Measurements from ENCODE around the gene ITGA11. TPM values are rescaled to one million over a fixed set of nuclear protein-coding genes. Genes with fewer than 3 reads are reported as not detected.

The ITGA11 gene
- total and polyA plus RNA-seq, 2 experiments from 2014 or later = 0.03 to 0.40 TPM

GRCh38 chr15:68314563-68314962, 117.4 kb downstream of the ITGA11 start:
- peaks cover 41% of the 10 kb centered on the region for H3K4me1 Mint-ChIP-seq
- no peaks in the 10 kb centered on the region for H3K36me3 ChIP-seq (ENCODE audit: insufficient read depth)
- H3K4me2 ChIP-seq = no peak overlapping the region
- H3K27me3 Mint-ChIP-seq (ENCODE audit: insufficient read depth, low read depth, poor library complexity) = peaks cover 16% of the 10 kb centered on the region
- no peaks in the 10 kb centered on the region for H3K79me2 ChIP-seq (replicated peaks; ENCODE audit: insufficient read depth)
- H3K36me3 Mint-ChIP-seq (ENCODE audit: low read depth) = no peaks in the 10 kb centered on the region
- ATAC-seq (no peak), DNase-seq (ENCODE audit: low spot score) (no peak)
- H3K27ac ChIP-seq (ENCODE audit: low read depth) = no peak overlapping the region
- H3F3A ChIP-seq (replicated peaks; ENCODE audit: low read depth) = 0 out of 2 replicates have a peak, but pooled peaks cover 4% of the 10 kb centered on the region
- H3K9me2 ChIP-seq (ENCODE audit: insufficient read depth) = no peaks in the 10 kb centered on the region
- no peaks in the 10 kb centered on the region for H3K27me3 ChIP-seq (ENCODE audit: insufficient read depth)
- H3K9me3 Mint-ChIP-seq = no peaks in the 10 kb centered on the region
- H3K27ac Mint-ChIP-seq = no peak overlapping the region
- H4K20me1 ChIP-seq (replicated peaks; ENCODE audit: insufficient read depth) = no peaks in the 10 kb centered on the region
- H2AFZ ChIP-seq = no peak overlapping the region
- H3K4me3 Mint-ChIP-seq = no peak overlapping the region
- H3K4me3 ChIP-seq = no peak overlapping the region
- H3K4me1 ChIP-seq (ENCODE audit: insufficient read depth) = peaks cover 18% of the 10 kb centered on the region
- TF ChIP-seq JUNB (IDR thresholded peaks at IDR 0.05; ENCODE audit: unreplicated experiment) (no peak), EZH2phosphoT487 (IDR thresholded peaks at IDR 0.05; ENCODE audit: unreplicated experiment) (no peak), EZH2 (IDR thresholded peaks at IDR 0.05; ENCODE audit: low read depth, unreplicated experiment) (no peak), REST (IDR thresholded peaks at IDR 0.05; ENCODE audit: unreplicated experiment) (no peak), ZNF114 (CRISPR knock-in tag; IDR thresholded peaks at IDR 0.05) (no peak), NANOG (IDR thresholded peaks at IDR 0.05; ENCODE audit: borderline replicate concordance) (no peak), ZNF331 (CRISPR knock-in tag; IDR thresholded peaks at IDR 0.05; ENCODE audit: low read depth) (no peak), POLR2AphosphoS5 (IDR thresholded peaks at IDR 0.05; ENCODE audit: low read depth) (no peak), STAT1 (IDR thresholded peaks at IDR 0.05; ENCODE audit: unreplicated experiment) (no peak), CREB1 (CRISPR knock-in tag; IDR thresholded peaks at IDR 0.05; ENCODE audit: low read depth) (no peak)
- TF ChIP-seq, protein P1, sequence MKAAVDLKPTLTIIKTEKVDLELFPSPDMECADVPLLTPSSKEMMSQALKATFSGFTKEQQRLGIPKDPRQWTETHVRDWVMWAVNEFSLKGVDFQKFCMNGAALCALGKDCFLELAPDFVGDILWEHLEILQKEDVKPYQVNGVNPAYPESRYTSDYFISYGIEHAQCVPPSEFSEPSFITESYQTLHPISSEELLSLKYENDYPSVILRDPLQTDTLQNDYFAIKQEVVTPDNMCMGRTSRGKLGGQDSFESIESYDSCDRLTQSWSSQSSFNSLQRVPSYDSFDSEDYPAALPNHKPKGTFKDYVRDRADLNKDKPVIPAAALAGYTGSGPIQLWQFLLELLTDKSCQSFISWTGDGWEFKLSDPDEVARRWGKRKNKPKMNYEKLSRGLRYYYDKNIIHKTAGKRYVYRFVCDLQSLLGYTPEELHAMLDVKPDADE (IDR thresholded peaks at IDR 0.05) = no peak
- TF ChIP-seq, protein P2, sequence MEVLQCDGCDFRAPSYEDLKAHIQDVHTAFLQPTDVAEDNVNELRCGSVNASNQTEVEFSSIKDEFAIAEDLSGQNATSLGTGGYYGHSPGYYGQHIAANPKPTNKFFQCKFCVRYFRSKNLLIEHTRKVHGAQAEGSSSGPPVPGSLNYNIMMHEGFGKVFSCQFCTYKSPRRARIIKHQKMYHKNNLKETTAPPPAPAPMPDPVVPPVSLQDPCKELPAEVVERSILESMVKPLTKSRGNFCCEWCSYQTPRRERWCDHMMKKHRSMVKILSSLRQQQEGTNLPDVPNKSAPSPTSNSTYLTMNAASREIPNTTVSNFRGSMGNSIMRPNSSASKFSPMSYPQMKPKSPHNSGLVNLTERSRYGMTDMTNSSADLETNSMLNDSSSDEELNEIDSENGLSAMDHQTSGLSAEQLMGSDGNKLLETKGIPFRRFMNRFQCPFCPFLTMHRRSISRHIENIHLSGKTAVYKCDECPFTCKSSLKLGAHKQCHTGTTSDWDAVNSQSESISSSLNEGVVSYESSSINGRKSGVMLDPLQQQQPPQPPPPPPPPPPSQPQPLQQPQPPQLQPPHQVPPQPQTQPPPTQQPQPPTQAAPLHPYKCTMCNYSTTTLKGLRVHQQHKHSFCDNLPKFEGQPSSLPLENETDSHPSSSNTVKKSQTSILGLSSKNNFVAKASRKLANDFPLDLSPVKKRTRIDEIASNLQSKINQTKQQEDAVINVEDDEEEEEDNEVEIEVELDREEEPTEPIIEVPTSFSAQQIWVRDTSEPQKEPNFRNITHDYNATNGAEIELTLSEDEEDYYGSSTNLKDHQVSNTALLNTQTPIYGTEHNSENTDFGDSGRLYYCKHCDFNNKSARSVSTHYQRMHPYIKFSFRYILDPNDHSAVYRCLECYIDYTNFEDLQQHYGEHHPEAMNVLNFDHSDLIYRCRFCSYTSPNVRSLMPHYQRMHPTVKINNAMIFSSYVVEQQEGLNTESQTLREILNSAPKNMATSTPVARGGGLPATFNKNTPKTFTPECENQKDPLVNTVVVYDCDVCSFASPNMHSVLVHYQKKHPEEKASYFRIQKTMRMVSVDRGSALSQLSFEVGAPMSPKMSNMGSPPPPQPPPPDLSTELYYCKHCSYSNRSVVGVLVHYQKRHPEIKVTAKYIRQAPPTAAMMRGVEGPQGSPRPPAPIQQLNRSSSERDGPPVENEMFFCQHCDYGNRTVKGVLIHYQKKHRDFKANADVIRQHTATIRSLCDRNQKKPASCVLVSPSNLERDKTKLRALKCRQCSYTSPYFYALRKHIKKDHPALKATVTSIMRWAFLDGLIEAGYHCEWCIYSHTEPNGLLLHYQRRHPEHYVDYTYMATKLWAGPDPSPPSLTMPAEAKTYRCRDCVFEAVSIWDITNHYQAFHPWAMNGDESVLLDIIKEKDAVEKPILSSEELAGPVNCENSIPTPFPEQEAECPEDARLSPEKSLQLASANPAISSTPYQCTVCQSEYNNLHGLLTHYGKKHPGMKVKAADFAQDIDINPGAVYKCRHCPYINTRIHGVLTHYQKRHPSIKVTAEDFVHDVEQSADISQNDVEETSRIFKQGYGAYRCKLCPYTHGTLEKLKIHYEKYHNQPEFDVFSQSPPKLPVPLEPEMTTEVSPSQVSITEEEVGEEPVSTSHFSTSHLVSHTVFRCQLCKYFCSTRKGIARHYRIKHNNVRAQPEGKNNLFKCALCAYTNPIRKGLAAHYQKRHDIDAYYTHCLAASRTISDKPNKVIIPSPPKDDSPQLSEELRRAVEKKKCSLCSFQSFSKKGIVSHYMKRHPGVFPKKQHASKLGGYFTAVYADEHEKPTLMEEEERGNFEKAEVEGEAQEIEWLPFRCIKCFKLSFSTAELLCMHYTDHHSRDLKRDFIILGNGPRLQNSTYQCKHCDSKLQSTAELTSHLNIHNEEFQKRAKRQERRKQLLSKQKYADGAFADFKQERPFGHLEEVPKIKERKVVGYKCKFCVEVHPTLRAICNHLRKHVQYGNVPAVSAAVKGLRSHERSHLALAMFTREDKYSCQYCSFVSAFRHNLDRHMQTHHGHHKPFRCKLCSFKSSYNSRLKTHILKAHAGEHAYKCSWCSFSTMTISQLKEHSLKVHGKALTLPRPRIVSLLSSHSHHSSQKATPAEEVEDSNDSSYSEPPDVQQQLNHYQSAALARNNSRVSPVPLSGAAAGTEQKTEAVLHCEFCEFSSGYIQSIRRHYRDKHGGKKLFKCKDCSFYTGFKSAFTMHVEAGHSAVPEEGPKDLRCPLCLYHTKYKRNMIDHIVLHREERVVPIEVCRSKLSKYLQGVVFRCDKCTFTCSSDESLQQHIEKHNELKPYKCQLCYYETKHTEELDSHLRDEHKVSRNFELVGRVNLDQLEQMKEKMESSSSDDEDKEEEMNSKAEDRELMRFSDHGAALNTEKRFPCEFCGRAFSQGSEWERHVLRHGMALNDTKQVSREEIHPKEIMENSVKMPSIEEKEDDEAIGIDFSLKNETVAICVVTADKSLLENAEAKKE (CRISPR knock-in tag; IDR thresholded peaks at IDR 0.05) = no peak
- TF ChIP-seq, protein P3, sequence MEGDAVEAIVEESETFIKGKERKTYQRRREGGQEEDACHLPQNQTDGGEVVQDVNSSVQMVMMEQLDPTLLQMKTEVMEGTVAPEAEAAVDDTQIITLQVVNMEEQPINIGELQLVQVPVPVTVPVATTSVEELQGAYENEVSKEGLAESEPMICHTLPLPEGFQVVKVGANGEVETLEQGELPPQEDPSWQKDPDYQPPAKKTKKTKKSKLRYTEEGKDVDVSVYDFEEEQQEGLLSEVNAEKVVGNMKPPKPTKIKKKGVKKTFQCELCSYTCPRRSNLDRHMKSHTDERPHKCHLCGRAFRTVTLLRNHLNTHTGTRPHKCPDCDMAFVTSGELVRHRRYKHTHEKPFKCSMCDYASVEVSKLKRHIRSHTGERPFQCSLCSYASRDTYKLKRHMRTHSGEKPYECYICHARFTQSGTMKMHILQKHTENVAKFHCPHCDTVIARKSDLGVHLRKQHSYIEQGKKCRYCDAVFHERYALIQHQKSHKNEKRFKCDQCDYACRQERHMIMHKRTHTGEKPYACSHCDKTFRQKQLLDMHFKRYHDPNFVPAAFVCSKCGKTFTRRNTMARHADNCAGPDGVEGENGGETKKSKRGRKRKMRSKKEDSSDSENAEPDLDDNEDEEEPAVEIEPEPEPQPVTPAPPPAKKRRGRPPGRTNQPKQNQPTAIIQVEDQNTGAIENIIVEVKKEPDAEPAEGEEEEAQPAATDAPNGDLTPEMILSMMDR (conservative IDR thresholded peaks at IDR 0.05; ENCODE audit: low read depth in 2 of 2) = no peak

All from GM23338 (cell line).